Fibroblast of lung (primary cell): ENCODE results near the gene EEIG1. TPM values are rescaled to one million over a fixed set of nuclear protein-coding genes. Genes with fewer than 3 reads are reported as not detected.

Experiments
- DNase-seq, 2 donors: peaks; one replicate each; pipeline versions ENCODE4 v3.0.0 to v3.0.0-alpha.2; 2010; ENCODE audit warnings: low read depth in 2 of 2
- H2AFZ ChIP-seq: 2 replicates; pipeline ENCODE4 v1.5.1; 2012; ENCODE audit warnings: low read length, control low read depth, inconsistent platforms
- H3K27ac ChIP-seq: 2 replicates; pipeline ENCODE4 v1.5.1; 2011; ENCODE audit warnings: low read length, control low read depth; ENCODE audit not compliant: insufficient read depth
- H3K27me3 ChIP-seq: 2 replicates; pipeline ENCODE4 v1.5.1; 2011; ENCODE audit warnings: mild to moderate bottlenecking, low read length; ENCODE audit not compliant: control insufficient read depth, insufficient read depth
- H3K36me3 ChIP-seq: 2 replicates; pipeline ENCODE4 v1.5.1; 2011; ENCODE audit warnings: low read length; ENCODE audit not compliant: control insufficient read depth, insufficient read depth
- H3K4me1 ChIP-seq: 2 replicates; pipeline ENCODE4 v1.5.1; 2011; ENCODE audit warnings: low read length; ENCODE audit not compliant: control insufficient read depth, insufficient read depth; ENCODE audit errors: extremely low read depth
- H3K4me2 ChIP-seq: 2 replicates; pipeline ENCODE4 v1.5.1; 2011; ENCODE audit warnings: low read length, control low read depth; ENCODE audit not compliant: insufficient read depth; ENCODE audit errors: extremely low read depth
- H3K4me3 ChIP-seq, 4 experiments: fragments of 200-600 bp in 1 of 4; sonication (generic) in 1 of 4; replicated peaks in 1 of 4; 2 replicates each; pipeline ENCODE4 v1.5.1; 2011 to 2016; ENCODE audit warnings: low read length in 4 of 4, low read depth in 3 of 4, mild to moderate bottlenecking in 3 of 4, control low read depth in 2 of 4, inconsistent platforms in 1 of 4, mixed read lengths in 1 of 4; ENCODE audit not compliant: insufficient read depth in 1 of 4; ENCODE audit errors: control extremely low read depth in 1 of 4
- H3K79me2 ChIP-seq: 2 replicates; pipeline ENCODE4 v1.5.1; 2012; ENCODE audit warnings: mild to moderate bottlenecking, low read length, inconsistent platforms; ENCODE audit not compliant: control insufficient read depth, insufficient read depth
- H3K9ac ChIP-seq: 2 replicates; pipeline ENCODE4 v1.5.1; 2011; ENCODE audit warnings: mild to moderate bottlenecking, low read length, control low read depth; ENCODE audit not compliant: insufficient read depth
- H3K9me3 ChIP-seq: 2 replicates; pipeline ENCODE4 v1.5.1; 2012; ENCODE audit warnings: low read depth, low read length; ENCODE audit not compliant: control insufficient read depth, insufficient read depth
- H4K20me1 ChIP-seq: 2 replicates; pipeline ENCODE4 v1.5.1; 2011; ENCODE audit warnings: low read length; ENCODE audit not compliant: control insufficient read depth, insufficient read depth; ENCODE audit errors: extremely low read depth
- CTCF ChIP-seq, 2 donors: IDR thresholded peaks in 1 of 2; conservative IDR thresholded peaks in 1 of 2; 1 replicate in 1 of 2; 2 replicates in 1 of 2; pipeline ENCODE4 v1.5.1; 2011 to 2012; ENCODE audit warnings: low read length in 2 of 2, control low read depth in 1 of 2, inconsistent platforms in 1 of 2, low read depth in 1 of 2, mild to moderate bottlenecking in 1 of 2
- EZH2 ChIP-seq: IDR thresholded peaks from 2 replicates; pipeline ENCODE4 v1.5.1; 2012; ENCODE audit warnings: low read length, control low read depth, mild to moderate bottlenecking; ENCODE audit errors: missing control alignments
- polyA plus RNA-seq, 2 donors: library from polyadenylated mRNA; depleted of rRNA in 1 of 2; stranded (reverse) in 1 of 2; unstranded in 1 of 2; fragments of >200 nt; gene quantifications; 2 replicates each; pipeline ENCODE4 v1.2.1, GENCODE V29; 2011 to 2012; ENCODE audit warnings: missing spikeins in 1 of 2
- total RNA-seq: library from RNA; depleted of rRNA; stranded (reverse); fragments of >200 nt; gene quantifications from 2 replicates; pipeline ENCODE4 v1.2.1, GENCODE V29; 2014

Gene EEIG1
- total and polyA plus RNA-seq, 2 donors (not counting 1 experiment from before 2014, with no cell fraction given): 12.8 to 13.2 TPM

- Histone ChIP-seq H3K9me3 (no peaks in the 10 kb centered on the region), H3K4me3 (no peak overlapping the region), H3K4me1 (no peaks in the 10 kb centered on the region), H3K27ac (no peak overlapping the region), H3K4me2 (no peak overlapping the region), H2AFZ (no peak overlapping the region), H3K27me3 (no peaks in the 10 kb centered on the region), H4K20me1 (no peaks in the 10 kb centered on the region), H3K79me2 (no peaks in the 10 kb centered on the region), H3K9ac (no peak overlapping the region), H3K36me3 (peaks cover 12% of the 10 kb centered on the region)
- no peak for DNase-seq
- no peak for TF ChIP-seq CTCF (conservative IDR thresholded peaks at IDR 0.05 in 1 of 2, IDR thresholded peaks at IDR 0.05 in 1 of 2; ENCODE audit: low read depth in 1 of 2, low read length in 2 of 2)
- TF ChIP-seq EZH2: no peak
Measured at GRCh38 chr9:127944586-127945218, 36.1 kb downstream of the EEIG1 start.

- H3K4me1 ChIP-seq: no peaks in the 10 kb centered on the region
- TF ChIP-seq CTCF (conservative IDR thresholded peaks at IDR 0.05 in 1 of 2, IDR thresholded peaks at IDR 0.05 in 1 of 2; ENCODE audit: low read depth in 1 of 2, low read length in 2 of 2): peak; percentile 89 to 92
- TF ChIP-seq EZH2: no peak
Measured at GRCh38 chr9:127943731-127944144, 37.1 kb downstream of the EEIG1 start.

GRCh38 chr9:127943011-127943662 is 37.7 kb downstream of the EEIG1 start:
- Histone ChIP-seq H2AFZ (no peak overlapping the region), H3K36me3 (peaks cover 12% of the 10 kb centered on the region), H3K9ac (no peak overlapping the region), H3K79me2 (no peaks in the 10 kb centered on the region), H4K20me1 (no peaks in the 10 kb centered on the region), H3K4me1 (no peaks in the 10 kb centered on the region), H3K4me3 (no peak overlapping the region), H3K9me3 (no peaks in the 10 kb centered on the region), H3K4me2 (no peak overlapping the region), H3K27ac (no peak overlapping the region), H3K27me3 (no peaks in the 10 kb centered on the region)
- no peak for TF ChIP-seq CTCF (conservative IDR thresholded peaks at IDR 0.05 in 1 of 2, IDR thresholded peaks at IDR 0.05 in 1 of 2; ENCODE audit: low read depth in 1 of 2, low read length in 2 of 2)
- TF ChIP-seq EZH2: no peak
- DNase-seq: no peak

More at GRCh38 chr9:127943731-127944144, 37.1 kb downstream of the EEIG1 start:
- Histone ChIP-seq H3K9me3 (no peaks in the 10 kb centered on the region), H3K27ac (no peak overlapping the region), H2AFZ (no peak overlapping the region), H3K79me2 (no peaks in the 10 kb centered on the region), H3K9ac (no peak overlapping the region), H3K4me2 (no peak overlapping the region), H3K36me3 (peaks cover 12% of the 10 kb centered on the region), H4K20me1 (no peaks in the 10 kb centered on the region), H3K4me3 (no peak overlapping the region), H3K27me3 (no peaks in the 10 kb centered on the region)
- DNase-seq: peak; percentile 62 to 73
